Sigmoid colon (tissue), 4 donors: ENCODE data around the gene DNAH6.

Experiments
- CTCF ChIP-seq, 4 experiments: fragments of 450-650 bp in 3 of 4; fragments of 200-600 bp in 1 of 4; IDR thresholded peaks; one replicate each; pipeline ENCODE4 v1.5.1; 2016 to 2019; ENCODE audit warnings: antibody characterized with exemption in 4 of 4, mild to moderate bottlenecking in 3 of 4, moderate library complexity in 2 of 4
- POLR2AphosphoS5 ChIP-seq, 4 donors: sonication (generic); formaldehyde crosslinking; IDR thresholded peaks; one replicate each; pipeline ENCODE4 v1.6.1; 2017; ENCODE audit warnings: antibody characterized with exemption in 4 of 4

DNA sequence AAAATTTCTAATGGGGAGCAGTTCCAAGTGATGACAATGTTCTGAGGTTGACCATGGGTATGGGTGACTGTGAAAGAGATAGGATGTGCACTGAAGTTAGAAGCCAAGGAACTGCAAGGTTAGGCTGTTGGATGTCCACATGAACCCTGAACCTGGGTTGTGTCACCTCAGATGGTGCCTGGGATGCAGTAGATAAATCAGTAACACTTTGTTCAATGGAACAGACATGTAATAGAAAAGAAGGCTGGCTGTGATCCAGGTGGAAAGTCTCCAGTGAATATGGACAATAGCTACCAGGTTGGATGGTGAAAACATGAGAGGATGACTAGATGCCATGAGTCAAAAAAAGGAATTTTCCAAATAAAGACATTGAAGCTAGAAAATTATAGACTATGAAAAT is 233.1 kb downstream of the DNAH6 start:
- TF ChIP-seq POLR2AphosphoS5 (IDR thresholded peaks at IDR 0.05) (no peak), CTCF (IDR thresholded peaks at IDR 0.05) (no peak)
